Fibroblast of villous mesenchyme (primary cell): ENCODE measurements around the gene KLHL9. TPM values are rescaled to one million over a fixed set of nuclear protein-coding genes. Genes with fewer than 3 reads are reported as not detected.

ENCODE experiments used
- DNase-seq: peaks from one replicate; pipeline ENCODE4 v3.0.0-alpha.2; 2010; ENCODE audit warnings: low read depth
- H3K4me3 ChIP-seq: 2 replicates; pipeline ENCODE4 v1.5.1; 2011; ENCODE audit warnings: low read depth, mild to moderate bottlenecking, low read length
- CTCF ChIP-seq: IDR thresholded peaks from 2 replicates; pipeline ENCODE4 v1.5.1; 2012; ENCODE audit warnings: low read depth, mild to moderate bottlenecking, low read length; ENCODE audit not compliant: insufficient read depth
- total RNA-seq: library from RNA; depleted of rRNA; stranded (reverse); fragments of >200 nt; gene quantifications from 2 replicates; pipeline ENCODE4 v1.2.3, GENCODE V29; 2012

Gene KLHL9
- total RNA-seq, 1 donor = 57.9 TPM

GRCh38 chr9:21331676-21332402, 3.4 kb downstream of the KLHL9 start:
- TF ChIP-seq CTCF = no peak
- H3K4me3 ChIP-seq = peak overlapping the region; percentile 15
- no peak for DNase-seq

GRCh38 chr9:21326526-21327139, 8.6 kb downstream of the KLHL9 start:
- H3K4me3 ChIP-seq = no peak overlapping the region
- peak; percentile 57 for DNase-seq
- TF ChIP-seq CTCF = peak; percentile 65

GRCh38 chr9:21324047-21324446, 11.2 kb downstream of the KLHL9 start:
- no peak for DNase-seq
- TF ChIP-seq CTCF = no peak
- no peak overlapping the region for H3K4me3 ChIP-seq

- TF ChIP-seq CTCF = no peak
Observed at GRCh38 chr9:21322911-21323461, 12.2 kb downstream of the KLHL9 start.

GRCh38 chr9:21320465-21320864, 14.7 kb downstream of the KLHL9 start:
- no peak overlapping the region for H3K4me3 ChIP-seq
- TF ChIP-seq CTCF = no peak
- no peak for DNase-seq

More at GRCh38 chr9:21322911-21323461, 12.2 kb downstream of the KLHL9 start:
- no peak for DNase-seq
- no peak overlapping the region for H3K4me3 ChIP-seq

GRCh38 chr9:21317956-21318923, 17.0 kb downstream of the KLHL9 start:
- H3K4me3 ChIP-seq = no peak overlapping the region
- TF ChIP-seq CTCF = peak; percentile 71
- DNase-seq = peak; percentile 51
